Measurements from ENCODE around the gene CLIC1.

CLIC1 gene

DNA sequence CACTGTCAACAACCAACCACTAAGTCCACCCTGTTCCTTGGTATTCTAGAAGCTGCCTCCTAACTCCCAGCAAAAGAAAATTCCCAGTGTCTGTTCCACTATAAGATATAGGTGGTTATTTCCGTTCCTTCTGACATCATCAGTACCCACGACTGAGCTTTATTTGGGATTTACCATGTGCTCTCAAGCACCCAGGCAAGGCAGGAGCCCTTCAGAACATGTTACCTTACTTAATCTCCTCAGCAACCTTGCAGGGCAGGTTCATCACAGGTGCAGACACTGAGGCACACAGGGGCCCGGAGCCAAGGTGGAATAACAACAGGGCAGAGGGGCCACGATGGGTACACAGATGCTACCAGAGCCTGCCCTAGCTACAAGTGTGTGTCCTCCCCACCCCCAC lies 44.0 kb downstream of the CLIC1 start:
- no peak for TF ChIP-seq CTCF (IDR thresholded peaks at IDR 0.05)

DNA sequence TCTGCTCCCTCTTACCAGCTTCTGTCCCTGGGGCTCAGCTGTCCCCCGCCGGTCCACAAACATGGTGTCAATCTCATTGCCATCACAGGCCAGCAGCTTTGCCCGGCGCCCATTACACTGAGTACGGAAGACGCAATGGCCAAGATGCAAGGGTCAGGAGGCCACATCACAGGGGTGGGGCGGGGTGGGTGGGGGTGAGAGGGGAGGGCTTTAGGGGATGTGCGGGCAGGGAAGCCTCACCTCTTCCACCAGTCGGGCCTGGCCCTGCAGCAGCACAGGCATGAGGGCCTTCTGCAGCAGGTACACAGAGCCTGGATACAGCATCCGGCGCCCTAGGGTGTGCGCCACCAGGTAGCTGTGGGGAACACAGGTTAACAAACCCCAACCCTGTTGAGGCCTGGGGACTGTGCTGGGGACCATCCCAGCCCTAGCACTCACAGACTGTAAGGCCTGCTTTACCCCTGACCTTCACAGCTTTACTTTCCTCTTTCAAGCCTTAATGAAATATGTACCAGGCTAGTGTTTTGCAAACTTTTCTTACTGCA lies 44.7 kb downstream of the CLIC1 start:
- no peak for TF ChIP-seq CTCF (IDR thresholded peaks at IDR 0.05)

- TF ChIP-seq CTCF (IDR thresholded peaks at IDR 0.05): no peak
These were observed 45.3 kb downstream of the CLIC1 start for GRCh38 chr6:31691078-31691463.

GRCh38 chr6:31690231-31691077 lies 45.9 kb downstream of the CLIC1 start:
- TF ChIP-seq CTCF (IDR thresholded peaks at IDR 0.05): no peak

DNA sequence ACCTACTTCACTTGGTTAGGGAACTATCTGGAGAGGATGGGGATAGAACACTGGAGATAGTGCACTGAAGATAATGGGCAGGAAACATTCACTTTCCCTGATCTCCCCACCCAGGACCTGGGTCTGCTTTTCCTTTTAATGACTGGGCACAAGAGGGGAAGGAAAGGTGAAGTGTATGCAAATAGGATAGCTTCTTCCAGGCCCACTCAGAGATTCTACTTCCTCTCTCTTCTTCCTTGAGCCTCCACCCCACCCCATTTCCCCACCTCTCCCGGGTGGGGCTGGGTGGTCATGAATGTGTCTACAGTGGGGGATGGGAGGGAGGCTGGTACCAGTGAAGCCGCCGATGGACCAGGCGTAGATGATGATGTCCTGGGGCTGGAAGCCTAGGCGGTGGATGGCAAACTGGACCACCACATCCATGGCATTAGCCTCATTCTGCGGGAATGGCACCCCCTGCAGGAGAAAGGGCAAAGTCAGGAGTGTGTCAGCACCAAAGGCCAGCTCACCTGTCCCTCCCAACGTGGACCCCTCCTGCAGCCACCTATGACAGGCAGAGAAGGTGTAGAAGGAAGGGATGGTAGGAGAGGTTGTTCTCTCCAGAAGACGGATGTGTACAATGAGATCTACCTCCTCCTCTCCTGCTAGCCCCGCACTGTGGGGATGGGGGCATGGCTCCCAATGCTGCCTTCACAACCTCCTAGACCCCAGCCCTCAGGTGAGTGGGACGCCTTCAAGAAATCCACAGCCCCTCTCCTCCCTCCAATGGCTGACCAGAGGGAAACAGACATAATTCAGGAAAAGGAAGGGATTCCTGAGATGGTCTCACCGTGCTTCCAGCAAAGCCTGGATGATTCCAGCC lies 46.9 kb downstream of the CLIC1 start:
- TF ChIP-seq CTCF (IDR thresholded peaks at IDR 0.05): peak; percentile 36

GRCh38 chr6:31687860-31688693 lies 48.3 kb downstream of the CLIC1 start:
- TF ChIP-seq CTCF (IDR thresholded peaks at IDR 0.05): no peak

GRCh38 chr6:31687321-31687720 lies 49.0 kb downstream of the CLIC1 start:
- TF ChIP-seq CTCF (IDR thresholded peaks at IDR 0.05): no peak

Data from LNCAP (cell line).